Adrenal gland (tissue), 5 donors: ENCODE data around the gene MCHR1.

ENCODE experiments used
- CTCF ChIP-seq, 6 experiments: fragments of 450-650 bp in 4 of 6; fragments of 200-600 bp in 2 of 6; sonication (generic) in 1 of 6; IDR thresholded peaks; 1 replicate in 5 of 6; 2 replicates in 1 of 6; pipeline versions ENCODE4 v1.5.1 to v1.8.0; 2016 to 2021; ENCODE audit warnings: antibody characterized with exemption in 6 of 6, mild to moderate bottlenecking in 2 of 6, moderate library complexity in 1 of 6
- POLR2A ChIP-seq, 2 donors: fragments of 450-650 bp; IDR thresholded peaks; one replicate each; pipeline ENCODE4 v1.6.1; 2017; ENCODE audit warnings: antibody characterized with exemption in 2 of 2, mild to moderate bottlenecking in 2 of 2, moderate library complexity in 1 of 2
- donor health status: DM: no; HTN: no; CAD: no.

GRCh38 chr22:40665312-40665711 lies 14.0 kb upstream of the MCHR1 start:
- TF ChIP-seq CTCF (IDR thresholded peaks at IDR 0.05) (no peak), POLR2A (IDR thresholded peaks at IDR 0.05) (no peak)
